ENCODE data around the gene AHNAK2.

GRCh38 chr14:104967386-104968152 lies 10.6 kb downstream of the AHNAK2 start:
- TF ChIP-seq CTCF (IDR thresholded peaks at IDR 0.05; ENCODE audit: insufficient read depth, low read length, poor library complexity, severe bottlenecking) (no peak), EZH2phosphoT487 (conservative IDR thresholded peaks at IDR 0.05; ENCODE audit: low read length) (no peak)
